HG02759 (cell line): ENCODE measurements around the gene ARHGEF9.
"Not testable (repeated sequence)": the region's sequence is repeated elsewhere in the genome, so short reads cannot be mapped to it uniquely, and the experiment has no call there.

Source experiments
- ATAC-seq: cut with Tn5 transposase; IDR thresholded peaks from one replicate; pipeline ENCODE4 v1.9.1; 2021; ENCODE audit warnings: mild to moderate bottlenecking, moderate library complexity; ENCODE audit not compliant: unreplicated experiment

Gene ARHGEF9

GRCh38 chrX:63664083-63664482, 120.9 kb downstream of the ARHGEF9 start:
- no peak for ATAC-seq

- ATAC-seq = no peak
These were observed 123.3 kb downstream of the ARHGEF9 start for GRCh38 chrX:63661676-63662075.

- no peak for ATAC-seq
These were observed 126.1 kb downstream of the ARHGEF9 start for GRCh38 chrX:63658920-63659319.

- no peak for ATAC-seq
These were observed 127.2 kb downstream of the ARHGEF9 start for GRCh38 chrX:63657821-63658220.

DNA sequence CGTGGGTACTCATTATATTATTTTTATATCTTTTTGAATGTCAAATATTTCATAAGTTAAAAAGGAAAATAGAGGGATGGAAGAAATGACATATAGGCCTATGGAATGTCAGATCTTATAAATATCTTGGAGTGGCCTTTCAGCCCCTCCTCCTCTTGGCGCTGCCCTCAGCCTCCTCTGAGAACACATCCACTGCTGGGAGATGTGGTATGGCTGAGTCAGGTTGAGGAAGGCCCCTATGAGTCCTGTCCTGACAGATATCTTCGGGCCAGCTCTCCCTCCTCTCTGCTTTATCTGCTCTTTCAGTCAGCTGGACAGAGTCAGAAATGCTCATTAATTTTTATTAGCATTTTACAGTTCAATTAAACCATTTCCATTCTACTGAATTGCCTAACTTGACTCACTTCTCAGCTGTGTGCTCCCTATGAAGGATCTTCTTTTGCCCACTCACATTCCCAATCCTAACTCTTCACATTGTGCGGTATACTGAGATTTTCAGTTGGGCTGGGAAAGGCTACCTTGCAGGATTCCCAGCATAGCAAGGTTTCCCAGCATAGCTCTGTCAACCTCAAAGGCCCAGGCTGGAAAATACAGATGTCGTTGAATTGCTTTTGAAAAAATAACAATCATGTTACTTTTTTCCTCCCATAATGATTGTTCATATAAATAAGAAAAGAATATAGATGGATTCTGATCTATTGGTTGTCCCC, 128.0 kb downstream of the ARHGEF9 start:
- ATAC-seq = no peak

DNA sequence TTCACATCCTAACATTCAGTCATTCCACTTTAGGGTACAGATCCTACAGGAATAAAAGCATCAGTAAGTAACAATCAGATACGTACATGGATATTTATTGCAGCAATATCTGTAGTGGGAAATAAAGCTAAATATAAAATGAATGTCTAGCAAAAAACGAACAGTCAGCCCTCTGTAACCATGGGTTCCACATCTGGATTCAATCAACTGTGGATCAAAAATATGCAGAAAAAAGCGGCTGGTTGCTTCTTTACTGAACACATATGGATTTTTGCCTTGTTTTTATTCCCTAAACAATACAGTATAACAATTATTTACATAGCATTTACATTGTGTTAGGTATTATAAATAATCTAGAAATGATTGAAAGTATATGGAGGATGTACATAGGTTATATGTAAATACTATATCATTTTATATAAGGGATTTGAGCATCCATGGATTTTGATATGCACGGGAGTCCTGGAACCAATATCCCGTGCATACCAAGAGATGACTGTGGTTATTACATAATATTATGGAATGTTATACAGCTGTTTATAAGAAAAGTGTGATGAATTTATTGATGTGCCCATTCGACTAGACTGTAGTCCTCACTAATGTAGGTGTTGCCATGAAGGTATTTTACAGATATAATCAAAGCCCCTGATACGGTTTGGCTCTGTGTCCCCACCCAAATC, 132.8 kb downstream of the ARHGEF9 start:
- ATAC-seq = no peak

- not testable (repeated sequence) for ATAC-seq
These were observed 139.3 kb downstream of the ARHGEF9 start for GRCh38 chrX:63645748-63646147.

DNA sequence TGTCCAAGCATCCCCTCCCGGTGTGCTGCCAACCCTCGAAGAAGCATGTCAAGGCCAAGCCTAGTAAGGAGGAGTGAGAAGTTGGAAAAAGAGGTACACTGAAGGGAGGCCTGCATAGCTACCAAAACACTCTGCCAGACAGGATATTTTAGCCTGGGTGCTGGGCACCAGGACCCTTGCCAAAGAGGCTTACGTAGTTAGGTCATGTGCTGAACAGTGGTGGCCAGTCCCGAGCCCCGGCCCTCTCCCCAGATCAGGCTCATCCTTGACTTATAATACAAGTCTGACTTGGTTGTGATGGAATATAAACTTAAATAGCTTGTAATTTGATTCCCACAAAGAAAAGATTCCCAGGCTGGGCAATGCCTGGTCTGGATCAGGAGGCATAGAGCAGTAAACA, 149.3 kb downstream of the ARHGEF9 start:
- ATAC-seq = no peak

DNA sequence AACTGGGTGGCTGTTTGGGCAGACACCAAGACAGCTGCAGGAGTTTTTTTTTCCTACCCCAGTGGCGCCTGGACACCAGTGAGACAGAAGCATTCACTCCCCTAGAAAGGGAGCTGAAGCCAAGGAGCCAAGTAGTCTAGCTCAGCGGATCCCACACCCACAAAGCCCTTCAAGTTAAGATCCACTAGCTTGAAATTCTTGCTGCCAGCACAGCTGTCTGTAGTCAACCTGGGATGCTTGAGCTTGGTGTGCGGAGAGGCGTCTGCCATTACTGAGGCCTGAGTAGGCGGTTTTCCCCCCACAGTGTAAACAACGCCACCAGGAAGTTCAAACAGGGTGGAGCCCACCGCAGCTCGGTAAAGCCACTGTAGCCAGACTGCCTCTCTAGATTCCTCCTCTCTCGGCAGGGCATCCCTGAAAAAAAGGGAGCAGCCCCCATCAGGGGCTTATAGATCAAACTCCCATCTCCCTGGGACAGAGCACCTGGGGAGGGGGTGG, 171.4 kb downstream of the ARHGEF9 start:
- ATAC-seq = no peak

GRCh38 chrX:63585936-63586335, 199.1 kb downstream of the ARHGEF9 start:
- no peak for ATAC-seq
